GM12878 (cell line): ENCODE measurements around the gene ANO9.

ENCODE experiments used
- CREM ChIP-seq: IDR thresholded peaks from 2 replicates; pipeline ENCODE4 v1.6.1; 2014; ENCODE audit warnings: antibody characterized with exemption, low read depth
- CTCF ChIP-seq, 3 experiments: IDR thresholded peaks in 2 of 3; conservative IDR thresholded peaks in 1 of 3; 2 replicates each; pipeline ENCODE4 v1.5.1; 2011; ENCODE audit warnings: low read depth in 3 of 3, low read length in 3 of 3, mild to moderate bottlenecking in 3 of 3, control low read depth in 2 of 3, moderate library complexity in 2 of 3, inconsistent platforms in 1 of 3, mixed read lengths in 1 of 3; ENCODE audit not compliant: control insufficient read depth in 2 of 3, insufficient read depth in 1 of 3; ENCODE audit errors: extremely low read depth in 1 of 3
- EP300 ChIP-seq, 2 experiments: fragments of 150-350 bp in 1 of 2; IDR thresholded peaks; 2 replicates each; pipeline ENCODE4 v1.6.1; 2011 to 2012; ENCODE audit warnings: low read depth in 2 of 2, low read length in 2 of 2, borderline replicate concordance in 1 of 2, improper control_type of control experiment in 1 of 2, inconsistent platforms in 1 of 2; ENCODE audit not compliant: control insufficient read depth in 1 of 2
- EZH2 ChIP-seq: IDR thresholded peaks from 2 replicates; pipeline ENCODE4 v1.6.1; 2012; ENCODE audit warnings: low read depth, mild to moderate bottlenecking, control low read depth, inconsistent platforms, low read length, borderline replicate concordance; ENCODE audit not compliant: control insufficient read depth
- PAX5 ChIP-seq: IDR thresholded peaks from 2 replicates; pipeline ENCODE4 v1.6.1; 2011; ENCODE audit warnings: low read depth, low read length, borderline replicate concordance
- POLR2A ChIP-seq: IDR thresholded peaks from 2 replicates; pipeline ENCODE4 v1.6.1; 2011; ENCODE audit warnings: low read depth, mild to moderate bottlenecking, low read length
- SIX5 ChIP-seq: IDR thresholded peaks from 2 replicates; pipeline ENCODE4 v1.6.1; 2011; ENCODE audit warnings: mild to moderate bottlenecking, low read depth, low read length, moderate library complexity; ENCODE audit not compliant: severe bottlenecking
- SKIL ChIP-seq: fragments of 450-650 bp; IDR thresholded peaks from 2 replicates; pipeline ENCODE4 v1.6.1; 2017; ENCODE audit warnings: mild to moderate bottlenecking, low read depth, inconsistent platforms; ENCODE audit not compliant: poor library complexity, severe bottlenecking

- TF ChIP-seq CREM (no peak), POLR2A (no peak), EZH2 (no peak), PAX5 (no peak), SIX5 (no peak), EP300 (IDR thresholded peaks at IDR 0.05; ENCODE audit: borderline replicate concordance in 1 of 2, control insufficient read depth in 1 of 2, low read depth in 2 of 2, low read length in 2 of 2) (no peak), CTCF (IDR thresholded peaks at IDR 0.05 in 2 of 3, conservative IDR thresholded peaks at IDR 0.05 in 1 of 3; ENCODE audit: control insufficient read depth in 2 of 3, extremely low read depth in 1 of 3, insufficient read depth in 1 of 3, low read depth in 3 of 3, low read length in 3 of 3) (no peak), SKIL (no peak)
These were observed 18.8 kb upstream of the ANO9 start for GRCh38 chr11:460331-461199.
